ENCODE results near the gene RAX. TPM values are rescaled to one million over a fixed set of nuclear protein-coding genes. Genes with fewer than 3 reads are reported as not detected.

The RAX gene
- total RNA-seq, 3 donors from 2014 or later, result not detected

GRCh38 chr18:59279193-59279592 is 5.9 kb upstream of the RAX start:
- H3K9me3 ChIP-seq, result no peaks in the 10 kb centered on the region
- no peak overlapping the region for H3K4me3 ChIP-seq
- intact Hi-C loops (cut with DNase I, micrococcal nuclease), result no loop called here
- H3K36me3 ChIP-seq (ENCODE audit: low read depth), result no peaks in the 10 kb centered on the region
- no peak for ATAC-seq
- no peak for TF ChIP-seq CTCF (IDR thresholded peaks at IDR 0.05)
- DNase-seq, result no peak
- no peaks in the 10 kb centered on the region for H3K4me1 ChIP-seq (ENCODE audit: low read depth)

GRCh38 chr18:59278793-59279192 is 5.5 kb upstream of the RAX start:
- intact Hi-C loops (cut with DNase I, micrococcal nuclease), result no loop called here

GRCh38 chr18:59276047-59276446 is 2.8 kb upstream of the RAX start:
- Histone ChIP-seq H3K9me3 (no peaks in the 10 kb centered on the region), H3K4me3 (no peak overlapping the region), H3K36me3 (ENCODE audit: low read depth) (no peaks in the 10 kb centered on the region), H3K4me1 (ENCODE audit: low read depth) (peaks cover 6% of the 10 kb centered on the region)
- DNase-seq (no peak), ATAC-seq (no peak)
- no peak for TF ChIP-seq CTCF (IDR thresholded peaks at IDR 0.05)
- intact Hi-C loops (cut with DNase I, micrococcal nuclease), result no loop called here

More at GRCh38 chr18:59278793-59279192, 5.5 kb upstream of the RAX start:
- DNase-seq (no peak), ATAC-seq (no peak)
- no peak overlapping the region for H3K4me3 ChIP-seq
- no peaks in the 10 kb centered on the region for H3K36me3 ChIP-seq (ENCODE audit: low read depth)
- no peaks in the 10 kb centered on the region for H3K4me1 ChIP-seq (ENCODE audit: low read depth)
- TF ChIP-seq CTCF (IDR thresholded peaks at IDR 0.05), result no peak
- no peaks in the 10 kb centered on the region for H3K9me3 ChIP-seq

- no peak overlapping the region for H3K4me3 ChIP-seq
- H3K9me3 ChIP-seq, result no peaks in the 10 kb centered on the region
- no peak for TF ChIP-seq CTCF (IDR thresholded peaks at IDR 0.05)
- DNase-seq, result no peak
- H3K36me3 ChIP-seq (ENCODE audit: low read depth), result no peaks in the 10 kb centered on the region
- intact Hi-C loops (cut with DNase I, micrococcal nuclease), result no loop called here
- no peak for ATAC-seq
- peaks cover 6% of the 10 kb centered on the region for H3K4me1 ChIP-seq (ENCODE audit: low read depth)
Measured at GRCh38 chr18:59275406-59275949, 2.2 kb upstream of the RAX start.

GRCh38 chr18:59274533-59274928 is 1.3 kb upstream of the RAX start:
- Histone ChIP-seq H3K4me3 (no peak overlapping the region), H3K4me1 (ENCODE audit: low read depth) (peaks cover 6% of the 10 kb centered on the region), H3K36me3 (ENCODE audit: low read depth) (no peaks in the 10 kb centered on the region), H3K9me3 (no peaks in the 10 kb centered on the region)
- intact Hi-C loops (cut with DNase I, micrococcal nuclease), result no loop called here
- TF ChIP-seq CTCF (IDR thresholded peaks at IDR 0.05), result no peak
- DNase-seq (no peak), ATAC-seq (no peak)

Measured in mucosa of descending colon (tissue), 3 donors.